ENCODE data around the gene WDR37.

WDR37 gene

GRCh38 chr10:1172256-1172984 is 116.2 kb downstream of the WDR37 start:
- no peak for DNase-seq

GRCh38 chr10:1173091-1173490 is 116.9 kb downstream of the WDR37 start:
- DNase-seq, result no peak

DNA sequence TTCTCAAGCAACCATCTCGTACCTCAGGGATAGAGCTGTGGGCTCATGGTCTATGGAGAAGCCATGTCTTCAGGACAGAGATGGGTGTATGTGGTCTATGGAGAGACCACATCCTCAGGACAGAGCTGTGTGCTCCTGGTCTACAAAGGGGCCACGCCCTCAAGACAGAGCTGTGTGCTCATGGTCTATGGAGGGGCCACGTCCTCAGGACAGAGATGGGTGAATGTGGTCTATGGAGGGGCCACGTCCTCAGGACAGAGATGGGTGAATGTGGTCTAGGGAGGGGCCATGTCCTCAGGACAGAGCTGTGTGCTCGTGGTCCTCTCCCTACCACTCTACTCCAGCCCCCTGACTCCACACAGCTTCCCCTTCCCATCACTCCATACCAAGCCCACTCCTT is 117.8 kb downstream of the WDR37 start:
- DNase-seq, result no peak

- no peak for DNase-seq
Observed at GRCh38 chr10:1175956-1176565, 119.9 kb downstream of the WDR37 start.

GRCh38 chr10:1177936-1178335 is 121.8 kb downstream of the WDR37 start:
- no peak for DNase-seq

DNA sequence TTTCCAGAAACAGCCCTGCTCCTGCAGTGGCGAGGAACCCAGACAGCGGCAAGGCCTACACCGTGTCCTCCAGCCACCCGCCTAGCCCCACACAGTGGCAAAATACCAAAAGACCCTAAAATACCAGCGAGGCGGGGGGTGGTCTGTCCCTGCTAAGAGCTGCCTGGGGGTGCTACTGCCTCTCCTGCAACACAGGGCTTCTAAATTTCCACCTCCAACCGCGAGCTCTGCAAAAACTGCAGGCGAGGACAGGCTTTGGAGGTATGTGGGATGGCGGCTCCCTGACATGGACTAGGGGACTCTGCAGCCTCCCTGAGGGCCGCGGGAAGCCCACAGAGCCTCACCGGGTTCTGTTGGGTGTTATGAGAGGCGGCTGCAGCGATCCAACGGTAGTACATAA is 122.3 kb downstream of the WDR37 start:
- no peak for DNase-seq

DNA sequence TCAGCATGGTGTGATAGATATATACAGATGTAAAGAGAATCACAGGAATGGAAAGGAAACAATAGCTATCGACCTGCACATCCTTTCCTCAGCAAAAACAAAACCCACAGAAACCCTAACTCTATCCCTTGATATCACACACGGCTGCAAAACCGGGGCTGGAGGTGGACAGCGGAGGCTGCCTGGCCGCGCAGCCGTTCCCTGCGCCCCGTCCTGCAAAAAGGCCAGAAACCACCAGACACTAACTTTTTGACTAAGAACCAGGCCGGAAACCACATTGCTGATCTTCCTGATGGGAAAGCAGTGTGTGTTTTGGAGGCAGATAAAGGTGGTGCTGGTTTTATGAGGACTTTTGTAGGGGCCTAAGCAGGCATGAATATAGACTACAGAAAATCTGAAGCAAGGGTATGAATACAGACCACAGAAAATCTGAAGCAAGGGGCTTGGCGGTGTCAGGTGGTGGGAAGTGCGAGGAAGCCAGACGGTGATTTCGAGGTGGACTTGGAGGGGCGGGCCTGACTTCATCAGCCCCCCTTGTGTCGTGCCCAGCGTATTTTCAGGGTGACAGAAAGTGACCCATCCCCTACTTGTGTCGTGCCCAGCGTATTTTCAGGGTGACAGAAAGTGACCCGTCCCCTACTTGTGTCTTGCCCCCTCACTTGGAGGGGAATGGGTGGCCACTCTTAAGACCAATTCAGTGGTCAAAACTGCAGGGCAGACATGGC is 123.3 kb downstream of the WDR37 start:
- no peak for DNase-seq

- no peak for DNase-seq
Observed at GRCh38 chr10:1180071-1180730, 124.0 kb downstream of the WDR37 start.

DNA sequence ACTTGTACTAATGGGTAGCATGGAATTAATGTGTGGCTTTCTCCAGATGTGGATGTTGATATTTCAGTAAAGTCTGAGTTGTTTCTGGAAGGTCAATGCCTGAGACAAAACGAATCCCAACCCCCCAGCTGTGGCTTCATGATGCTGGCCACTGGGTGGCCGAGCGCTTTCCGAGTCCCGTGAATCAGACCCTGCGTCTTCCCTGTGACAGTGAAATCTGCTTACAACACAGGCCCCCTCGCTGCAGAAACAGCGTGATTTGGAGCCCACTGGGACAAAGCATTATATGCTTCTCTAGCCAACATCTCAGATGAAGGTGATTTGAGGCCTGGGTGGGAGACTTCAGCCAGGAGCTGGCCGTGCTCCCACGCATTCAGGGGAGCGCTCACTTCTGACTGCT is 124.7 kb downstream of the WDR37 start:
- DNase-seq, result no peak

Measured in stimulated activated CD8-positive, alpha-beta memory T cell treated with anti-CD3 and anti-CD28 coated beads, Interleukin-4, amount 100 ng/mL, for 48 hours (primary cell).